Measurements from ENCODE around the gene XBP1. TPM values are rescaled to one million over a fixed set of nuclear protein-coding genes. Genes with fewer than 3 reads are reported as not detected.

XBP1 gene
- total and polyA plus RNA-seq, 2 of the 13 experiments (the other 11 are each of a cell fraction or from before 2014, with no cell fraction given), result 416 to 427 TPM

- TF ChIP-seq ARID4A (CRISPR knock-in tag; IDR thresholded peaks at IDR 0.05; ENCODE audit: borderline replicate concordance), result peak; percentile 38; the same call in 1 of the 2 replicates
- TF ChIP-seq MIXL1 (CRISPR knock-in tag; IDR thresholded peaks at IDR 0.05), result 0 out of 2 replicates have a peak, but pooled peaks have one; percentile 58
- TF ChIP-seq RARA (CRISPR knock-in tag; IDR thresholded peaks at IDR 0.05), result 0 out of 2 replicates have a peak, but pooled peaks have one; percentile 17
- no peak for TF ChIP-seq ZNF432 (CRISPR knock-in tag; IDR thresholded peaks at IDR 0.05; ENCODE audit: borderline replicate concordance)
- no peak for TF ChIP-seq ZNF83 (CRISPR knock-in tag; IDR thresholded peaks at IDR 0.05; ENCODE audit: borderline replicate concordance)
- peak; percentile 29; the same call in 1 of the 2 replicates for TF ChIP-seq ZNF292 (CRISPR knock-in tag; IDR thresholded peaks at IDR 0.05; ENCODE audit: borderline replicate concordance, low read depth)
- TF ChIP-seq TBX2 (CRISPR knock-in tag; IDR thresholded peaks at IDR 0.05; ENCODE audit: borderline replicate concordance), result peak; percentile 61; the same call in 1 of the 2 replicates
- peak; percentile 18; the same call in 1 of the 2 replicates for TF ChIP-seq MIER3 (CRISPR knock-in tag; IDR thresholded peaks at IDR 0.05; ENCODE audit: borderline replicate concordance)
- peak; percentile 38; the same call in 1 of the 2 replicates for TF ChIP-seq DRAP1 (CRISPR knock-in tag; IDR thresholded peaks at IDR 0.05)
- no peak for TF ChIP-seq ZNF761 (CRISPR knock-in tag; conservative IDR thresholded peaks at IDR 0.05)
- TF ChIP-seq ISL2 (CRISPR knock-in tag; IDR thresholded peaks at IDR 0.05), result peak; percentile 79
- no peak for TF ChIP-seq ZNF260 (CRISPR knock-in tag; IDR thresholded peaks at IDR 0.05; ENCODE audit: borderline replicate concordance, low read depth)
- TF ChIP-seq KLF13 (CRISPR knock-in tag; IDR thresholded peaks at IDR 0.05), result no peak
- TF ChIP-seq NR2F6 (IDR thresholded peaks at IDR 0.05), result no peak
- TF ChIP-seq NR2F6 (CRISPR knock-in tag; IDR thresholded peaks at IDR 0.05), result peak; percentile 51; the same call in 1 of the 2 replicates
- TF ChIP-seq ELF1 (CRISPR knock-in tag; IDR thresholded peaks at IDR 0.05), result peak; percentile 26; the same call in 1 of the 2 replicates
- peak; percentile 63 for TF ChIP-seq FOXO1 (CRISPR knock-in tag; IDR thresholded peaks at IDR 0.05)
- no peak for TF ChIP-seq MTA3 (CRISPR knock-in tag; IDR thresholded peaks at IDR 0.05)
- peak; percentile 61; the same call in 1 of the 2 replicates for TF ChIP-seq AHDC1 (CRISPR knock-in tag; IDR thresholded peaks at IDR 0.05; ENCODE audit: borderline replicate concordance)
Observed at GRCh38 chr22:28822930-28823551, 22.7 kb upstream of the XBP1 start (continued).

Data from HepG2 (cell line).